Left ventricle myocardium inferior (tissue), 1 donor: Measurements from ENCODE around the gene ZNF581. TPM values are rescaled to one million over a fixed set of nuclear protein-coding genes. Genes with fewer than 3 reads are reported as not detected.

ENCODE experiments used
- DNase-seq: peaks from one replicate; pipeline ENCODE4 v3.0.0-alpha.2; 2020
- H3K27ac ChIP-seq: fragments of 200-600 bp; replicated peaks from 2 replicates; pipeline ENCODE4 v1.8.0; 2021
- H3K27me3 ChIP-seq: fragments of 200-600 bp; 2 replicates; pipeline ENCODE4 v1.8.0; 2021; ENCODE audit warnings: low read depth
- H3K36me3 ChIP-seq: fragments of 200-600 bp; 2 replicates; pipeline ENCODE4 v1.8.0; 2021
- H3K4me1 ChIP-seq: fragments of 200-600 bp; 2 replicates; pipeline ENCODE4 v1.8.0; 2021
- H3K4me3 ChIP-seq: fragments of 200-600 bp; 2 replicates; pipeline ENCODE4 v1.8.0; 2021; ENCODE audit warnings: mild to moderate bottlenecking, moderate library complexity
- H3K9me3 ChIP-seq: fragments of 200-600 bp; replicated peaks from 2 replicates; pipeline ENCODE4 v1.8.0; 2021
- CTCF ChIP-seq: fragments of 200-600 bp; IDR thresholded peaks from 2 replicates; pipeline ENCODE4 v1.8.0; 2021; ENCODE audit warnings: antibody characterized with exemption, mild to moderate bottlenecking, borderline replicate concordance
- intact Hi-C: fragments of 100-400 bp; cut with micrococcal nuclease; formaldehyde crosslinking; loops from one replicate; pipeline ENCODE4 v1.11.0; 2022
- total RNA-seq: library from RNA; stranded (reverse); fragmentation: NEBNext Ultra II Directional; extraction: Animal tissue kit (Norgen Biotek cat#: 25700); gene quantifications from one replicate; pipeline ENCODE4 v1.2.1, GENCODE V29; 2021
- donor health status: DM: no; HTN: yes; CAD: no; lungs with severe emphysema.

The ZNF581 gene
- total RNA-seq, 1 donor from 2014 or later, result 7.1 TPM

GRCh38 chr19:55687281-55688201 is 44.1 kb downstream of the ZNF581 start:
- Histone ChIP-seq H3K27me3 (no peaks in the 10 kb centered on the region), H3K27ac (no peak overlapping the region), H3K9me3 (no peaks in the 10 kb centered on the region), H3K4me1 (peaks cover 36% of the 10 kb centered on the region), H3K4me3 (no peak overlapping the region), H3K36me3 (peaks cover 93% of the 10 kb centered on the region)
- TF ChIP-seq CTCF, result no peak
- peak; percentile 13 for DNase-seq
- intact Hi-C loops, result no loop called here

- H3K4me1 ChIP-seq, result peaks cover 34% of the 10 kb centered on the region
- no peak overlapping the region for H3K27ac ChIP-seq
- H3K36me3 ChIP-seq, result peaks cover 93% of the 10 kb centered on the region
- TF ChIP-seq CTCF, result no peak
- peak; percentile 14 for DNase-seq
- H3K4me3 ChIP-seq, result no peak overlapping the region
- intact Hi-C loops, result no loop called here
- H3K27me3 ChIP-seq, result no peaks in the 10 kb centered on the region
- H3K9me3 ChIP-seq, result no peaks in the 10 kb centered on the region
Observed at GRCh38 chr19:55688422-55689218, 45.2 kb downstream of the ZNF581 start.

- H3K9me3 ChIP-seq, result no peaks in the 10 kb centered on the region
- intact Hi-C loops, result no loop called here
- no peak overlapping the region for H3K27ac ChIP-seq
- peaks cover 24% of the 10 kb centered on the region for H3K4me1 ChIP-seq
- no peak overlapping the region for H3K4me3 ChIP-seq
- DNase-seq, result peak; percentile 11
- H3K36me3 ChIP-seq, result peaks cover 93% of the 10 kb centered on the region
- no peak for TF ChIP-seq CTCF
- H3K27me3 ChIP-seq, result no peaks in the 10 kb centered on the region
Observed at GRCh38 chr19:55689411-55690108, 46.1 kb downstream of the ZNF581 start.

- no peak for TF ChIP-seq CTCF
- H3K36me3 ChIP-seq, result peaks cover 93% of the 10 kb centered on the region
- H3K27ac ChIP-seq, result no peak overlapping the region
- no peaks in the 10 kb centered on the region for H3K9me3 ChIP-seq
- peaks cover 22% of the 10 kb centered on the region for H3K4me1 ChIP-seq
- H3K27me3 ChIP-seq, result no peaks in the 10 kb centered on the region
- DNase-seq, result peak; percentile 13
- H3K4me3 ChIP-seq, result no peak overlapping the region
- intact Hi-C loops, result no loop called here
Observed at GRCh38 chr19:55690109-55690768, 46.8 kb downstream of the ZNF581 start.
